HG03095 (cell line): ENCODE data around the gene ZNF274.
"Not testable (repeated sequence)": the region's sequence is repeated elsewhere in the genome, so short reads cannot be mapped to it uniquely, and the experiment has no call there.

Source experiments
- ATAC-seq: cut with Tn5 transposase; IDR thresholded peaks from one replicate; pipeline ENCODE4 v1.9.1; 2021; ENCODE audit warnings: moderate library complexity; ENCODE audit not compliant: unreplicated experiment

Gene ZNF274

DNA sequence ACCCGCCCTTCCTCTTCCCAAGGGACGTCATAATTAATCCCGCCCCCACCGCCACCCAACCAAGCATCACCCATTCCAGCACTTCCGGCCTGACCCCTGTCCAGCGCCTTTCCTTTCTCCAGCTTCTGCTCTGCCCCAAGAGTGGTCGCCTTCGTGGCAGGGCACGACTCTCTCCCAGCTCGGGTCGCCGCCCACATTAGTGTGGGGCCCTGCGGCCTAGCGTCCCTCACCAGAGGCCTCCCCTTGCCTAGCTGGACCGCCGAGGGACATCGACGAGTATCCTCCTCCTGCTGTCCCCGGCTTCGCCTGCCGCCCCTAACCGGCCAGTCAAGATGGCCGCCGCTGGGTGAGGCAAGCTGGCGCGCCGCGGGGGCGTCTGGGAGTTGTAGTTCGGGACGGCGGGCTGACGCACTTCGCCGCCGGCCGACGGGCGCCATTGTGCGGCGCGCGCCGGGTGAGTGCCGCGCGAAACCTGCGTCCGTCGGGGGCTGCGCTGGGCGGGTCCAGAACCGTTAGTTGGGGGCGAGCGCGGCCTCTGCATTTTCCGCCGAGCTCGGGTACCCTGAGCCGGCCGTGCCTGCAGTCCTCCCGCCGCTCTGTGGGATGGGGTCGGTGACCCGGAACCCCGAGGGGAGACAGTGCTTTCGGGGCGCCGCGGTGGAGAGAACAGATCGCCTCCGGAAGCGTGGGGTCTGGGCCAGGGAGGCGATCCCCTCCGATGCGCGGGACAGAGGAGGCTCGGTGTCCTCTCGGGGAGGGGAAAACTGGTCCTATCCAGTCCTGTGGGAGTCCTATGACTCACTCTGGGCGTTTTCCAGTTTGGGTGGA is at the start of gene ZNF274:
ZNF274 (plus strand) TSS at position 73 of the 828 bp plus-strand sequence. CDS start 905 bp downstream, outside the sequence.
- ATAC-seq = peak; percentile 85

DNA sequence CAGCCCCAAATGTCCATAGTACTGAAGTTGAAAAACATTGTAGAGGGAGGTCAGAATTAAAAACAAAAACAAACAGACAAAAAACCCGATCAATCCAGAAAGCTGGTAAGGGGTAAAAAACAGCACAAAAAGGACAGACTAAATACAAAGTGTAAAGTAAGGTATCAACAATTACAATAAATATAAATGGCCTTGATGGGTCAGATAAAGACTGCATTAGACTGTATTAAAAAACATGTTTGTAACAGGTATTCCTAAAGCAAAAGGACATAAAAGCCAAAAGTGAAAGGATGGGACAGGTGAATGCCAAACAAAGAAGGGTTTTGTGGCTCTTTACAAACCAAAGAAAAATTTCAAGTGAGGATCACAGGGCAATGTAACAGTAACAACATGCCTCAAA is 48.6 kb upstream of the ZNF274 start:
- ATAC-seq = no peak

DNA sequence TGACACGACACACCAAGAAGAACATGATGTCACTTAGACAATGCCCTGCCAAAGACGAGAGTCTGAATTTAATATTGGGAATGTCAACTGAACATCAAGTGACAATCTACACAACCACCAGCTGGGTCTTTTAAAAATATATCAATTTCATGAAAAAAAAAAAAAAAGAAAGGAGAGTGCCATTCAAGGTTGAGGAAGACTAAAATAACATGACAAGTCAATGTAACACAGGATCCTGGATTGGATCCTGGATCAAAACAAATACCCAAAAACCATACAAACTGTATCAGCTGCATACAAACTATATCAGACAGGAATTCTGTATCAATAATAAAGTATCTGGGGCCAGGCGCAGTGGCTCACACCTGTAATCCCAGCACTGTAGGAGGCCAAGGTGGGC is 37.0 kb upstream of the ZNF274 start:
- ATAC-seq = no peak

DNA sequence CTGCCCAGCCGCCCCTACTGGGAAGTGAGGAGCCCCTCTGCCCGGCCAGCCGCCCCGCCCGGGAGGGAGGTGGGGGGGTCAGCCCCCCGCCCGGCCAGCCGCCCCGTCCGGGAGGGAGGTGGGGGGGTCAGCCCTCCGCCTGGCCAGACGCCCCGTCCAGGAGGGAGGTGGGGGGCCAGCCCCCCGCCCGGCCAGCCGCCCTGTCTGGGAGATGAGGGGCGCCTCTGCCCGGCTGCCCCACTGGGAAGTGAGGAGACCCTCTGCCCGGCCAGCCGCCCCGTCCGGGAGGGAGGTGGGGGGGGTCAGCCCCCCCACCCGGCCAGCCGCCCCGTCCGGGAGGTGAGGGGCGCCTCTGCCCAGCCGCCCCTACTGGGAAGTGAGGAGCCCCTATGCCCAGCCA is 35.4 kb upstream of the ZNF274 start:
- ATAC-seq = not testable (repeated sequence)

DNA sequence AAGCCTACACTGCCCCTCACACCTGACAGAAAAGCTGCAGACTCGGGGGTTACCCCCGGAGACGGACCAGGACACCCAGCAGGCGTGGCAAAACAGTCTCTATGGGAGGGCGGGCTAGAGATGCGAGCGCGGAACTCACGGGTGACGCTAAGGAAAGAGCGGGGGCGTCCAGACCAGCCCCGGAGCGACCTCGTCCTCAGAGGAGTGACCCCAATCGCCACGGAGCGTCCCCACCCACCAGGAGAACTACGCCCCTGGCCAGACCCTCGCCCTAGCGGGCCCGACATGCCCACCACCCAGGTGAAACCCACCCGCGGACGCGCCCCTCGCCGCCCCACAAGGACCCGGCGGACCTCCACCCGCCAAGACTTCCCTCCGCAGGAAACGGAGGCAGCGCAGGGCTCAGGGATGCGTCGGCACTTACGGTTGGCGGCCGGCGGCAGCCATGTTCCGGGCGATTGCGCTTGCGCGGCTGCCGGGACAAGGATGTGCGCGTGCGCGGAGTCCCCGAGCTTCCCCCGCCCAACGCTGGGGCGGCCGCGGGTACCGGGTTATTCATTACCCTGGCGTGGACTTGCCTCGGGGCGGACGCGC is 32.4 kb upstream of the ZNF274 start, which contains the start of gene ZNF329:
ZNF329 (minus strand) TSS at position 462 of the 594 bp plus-strand sequence. CDS start 21,286 bp downstream, outside the sequence.
- peak; percentile 43 for ATAC-seq

DNA sequence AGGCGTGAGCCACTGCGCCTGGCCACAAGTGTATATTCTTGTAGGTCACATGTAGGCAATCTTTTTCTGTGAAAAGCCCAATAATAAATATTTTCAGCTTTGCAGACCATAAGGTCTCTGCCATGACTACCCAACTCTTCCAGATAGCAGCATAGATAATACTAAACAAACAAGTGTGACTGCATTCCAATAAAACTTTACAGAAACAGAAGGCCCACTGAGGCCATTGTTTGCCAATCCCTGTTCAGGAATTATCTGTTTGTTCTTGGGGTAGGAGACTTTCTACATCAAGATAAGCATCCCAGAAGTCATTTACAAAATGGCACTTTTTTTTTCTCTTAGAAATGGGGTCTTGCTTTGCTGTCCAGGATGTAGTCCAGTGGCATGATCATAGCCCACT is 29.5 kb upstream of the ZNF274 start:
- ATAC-seq = no peak

DNA sequence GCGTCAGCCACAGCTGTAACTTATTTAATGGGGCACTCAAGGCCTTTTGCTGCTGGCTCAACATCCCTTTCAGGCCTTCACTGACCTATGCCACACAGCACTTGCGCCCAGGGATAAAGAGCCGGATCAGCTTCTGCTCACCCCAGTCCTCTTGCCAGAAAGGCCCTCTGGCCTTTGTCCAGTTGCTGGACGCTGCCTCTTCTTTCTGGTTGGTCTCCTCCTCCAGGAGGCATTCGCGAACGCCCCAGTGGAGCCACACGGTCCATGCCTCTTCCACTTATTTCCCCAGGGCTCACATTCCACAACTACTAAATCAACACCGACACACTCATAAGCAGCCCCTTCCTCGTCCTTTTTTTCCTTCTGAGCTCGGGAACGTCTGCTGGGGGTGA is 28.6 kb upstream of the ZNF274 start:
- no peak for ATAC-seq

DNA sequence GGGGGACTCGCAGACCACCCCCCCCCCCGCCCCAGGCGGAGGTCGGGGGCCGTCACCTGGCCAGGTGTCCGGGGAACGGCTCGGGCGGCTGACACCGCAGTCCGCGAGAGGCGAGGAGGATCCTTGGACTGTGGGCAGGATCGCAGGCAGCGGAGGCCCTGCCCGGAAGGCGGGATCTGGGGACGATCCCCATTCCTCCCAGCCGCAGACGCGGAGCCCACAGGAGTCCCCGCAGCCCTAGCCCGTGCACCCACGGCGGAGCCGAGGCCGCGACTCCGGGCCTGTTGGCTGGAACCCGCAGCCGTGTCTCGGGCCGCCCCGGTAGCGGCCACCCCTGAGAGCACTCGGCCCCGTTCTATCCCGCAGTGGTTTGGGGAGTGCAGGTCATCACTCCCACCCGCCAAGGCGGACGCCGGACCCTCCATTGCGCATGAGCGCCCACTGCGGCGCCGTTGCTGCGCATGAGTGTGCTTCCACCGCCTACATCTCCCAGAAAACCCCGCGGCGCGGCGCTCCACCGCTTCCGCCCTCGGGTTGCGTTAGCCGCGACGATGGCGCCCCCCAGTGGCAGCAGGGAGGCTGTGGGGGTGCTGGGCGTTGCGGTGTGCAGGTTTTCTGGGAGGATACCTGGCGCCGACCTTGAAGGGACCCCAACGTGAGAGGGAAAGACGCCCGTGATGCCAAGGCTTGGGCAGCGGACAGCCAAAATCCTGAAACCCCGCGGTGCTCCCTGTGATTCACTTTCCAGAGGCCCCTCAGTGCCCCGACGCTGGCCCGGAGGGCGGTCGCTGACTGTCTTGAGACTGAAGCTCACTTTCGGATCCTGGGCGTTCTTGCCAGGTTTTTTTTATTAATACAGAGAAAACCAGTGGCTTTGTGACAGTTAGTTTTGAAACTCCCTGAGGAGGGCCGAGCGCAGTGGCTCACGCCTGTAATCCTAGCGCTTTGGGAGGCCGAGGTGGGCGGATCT is 27.9 kb upstream of the ZNF274 start:
- ATAC-seq = peak; percentile 60

DNA sequence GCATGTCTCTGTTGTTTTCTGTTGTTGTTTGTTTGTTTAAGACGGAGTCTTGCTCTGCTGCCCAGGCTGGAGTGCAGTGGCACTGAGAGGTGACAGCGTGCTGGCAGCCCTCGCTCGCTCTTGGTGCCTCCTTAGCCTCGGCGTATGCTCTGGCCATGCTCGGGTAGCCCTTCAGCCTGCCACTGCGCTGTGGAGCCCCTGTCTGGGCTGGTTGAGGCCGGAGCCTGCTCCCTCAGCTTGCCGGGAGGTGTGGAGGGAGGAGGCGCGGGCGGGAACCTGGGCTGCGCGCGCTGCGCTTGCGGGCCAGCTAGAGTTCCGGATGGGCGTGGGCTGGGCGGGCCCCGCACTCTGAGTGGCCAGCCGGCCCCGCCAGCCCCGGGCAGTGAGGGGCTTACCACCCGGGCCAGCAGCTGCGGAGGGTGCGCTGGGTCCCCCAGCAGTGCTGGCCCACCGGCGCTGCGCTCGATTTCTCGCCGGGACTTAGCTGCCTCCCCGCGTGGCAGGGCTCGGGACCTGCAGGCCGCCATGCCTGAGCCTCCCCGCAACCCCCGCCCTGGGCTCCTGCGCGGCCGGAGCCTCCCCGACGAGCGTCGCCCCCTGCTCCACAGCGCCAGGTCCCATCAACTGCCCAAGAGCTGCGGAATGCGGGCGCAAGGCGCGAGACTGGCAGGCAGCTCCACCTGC is 25.7 kb upstream of the ZNF274 start:
- ATAC-seq = no peak

DNA sequence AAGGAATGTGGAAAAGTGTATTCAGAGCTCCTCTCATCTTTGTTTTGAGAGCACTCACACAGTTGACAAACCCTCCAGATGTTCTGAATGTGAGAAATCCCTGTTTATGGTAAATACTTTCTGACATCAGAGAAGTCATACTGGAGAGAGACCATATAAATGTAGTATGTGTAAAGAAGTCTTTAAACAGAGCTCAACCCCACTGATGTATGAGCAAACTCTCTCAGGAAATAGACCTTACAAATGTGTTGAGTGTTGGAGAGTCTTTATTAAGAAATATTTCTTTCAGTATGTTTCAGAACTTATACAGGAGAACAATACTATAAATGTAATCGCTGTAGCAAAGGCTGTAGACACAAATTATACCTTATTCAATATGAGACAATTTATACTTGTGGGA is 16.6 kb upstream of the ZNF274 start:
- no peak for ATAC-seq

DNA sequence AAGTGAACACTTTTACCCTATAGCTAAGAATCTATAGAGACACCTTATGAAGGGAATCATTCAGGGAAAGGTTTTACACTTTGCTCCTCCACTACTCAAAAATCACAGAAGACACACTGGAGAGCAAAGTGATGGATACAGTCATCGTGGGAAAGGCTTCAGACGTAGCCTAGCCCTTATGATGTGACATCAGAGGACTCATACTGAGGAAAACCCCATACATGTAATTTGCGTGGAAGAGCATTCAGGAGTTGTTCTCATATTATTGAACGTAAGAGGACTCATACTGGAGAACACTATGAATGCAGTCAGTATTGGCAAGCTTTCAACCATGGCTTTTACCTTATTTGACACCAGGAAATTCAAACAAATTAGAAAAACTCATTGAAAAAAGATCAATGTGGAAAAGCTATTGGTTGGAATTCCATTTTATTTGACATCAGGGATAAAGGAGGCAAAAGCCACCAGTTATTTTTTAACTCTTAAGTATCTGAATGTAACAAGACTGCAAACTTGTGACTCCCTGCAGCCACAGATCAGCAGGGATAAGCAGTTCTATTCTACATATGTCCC is 16.1 kb upstream of the ZNF274 start:
- ATAC-seq = no peak

DNA sequence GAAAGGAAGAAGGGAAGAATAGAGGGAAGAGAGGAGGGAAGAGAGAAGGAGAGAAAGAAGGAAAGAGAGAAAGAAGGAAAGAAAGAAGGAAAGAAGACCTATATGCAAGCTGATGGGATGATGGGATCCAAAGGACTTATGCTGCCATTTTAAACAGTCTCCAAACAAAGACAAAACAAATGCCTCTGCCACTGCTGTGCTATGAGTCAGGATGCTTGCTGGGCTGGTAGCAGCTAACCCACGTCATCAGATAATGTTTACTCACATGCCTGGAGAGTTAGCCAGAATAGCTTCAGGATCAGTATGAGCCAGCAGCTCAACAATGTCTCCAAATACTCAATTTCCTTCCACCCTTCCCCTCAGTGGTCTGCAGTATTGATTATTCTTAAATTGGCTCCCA is 12.0 kb upstream of the ZNF274 start:
- no peak for ATAC-seq

DNA sequence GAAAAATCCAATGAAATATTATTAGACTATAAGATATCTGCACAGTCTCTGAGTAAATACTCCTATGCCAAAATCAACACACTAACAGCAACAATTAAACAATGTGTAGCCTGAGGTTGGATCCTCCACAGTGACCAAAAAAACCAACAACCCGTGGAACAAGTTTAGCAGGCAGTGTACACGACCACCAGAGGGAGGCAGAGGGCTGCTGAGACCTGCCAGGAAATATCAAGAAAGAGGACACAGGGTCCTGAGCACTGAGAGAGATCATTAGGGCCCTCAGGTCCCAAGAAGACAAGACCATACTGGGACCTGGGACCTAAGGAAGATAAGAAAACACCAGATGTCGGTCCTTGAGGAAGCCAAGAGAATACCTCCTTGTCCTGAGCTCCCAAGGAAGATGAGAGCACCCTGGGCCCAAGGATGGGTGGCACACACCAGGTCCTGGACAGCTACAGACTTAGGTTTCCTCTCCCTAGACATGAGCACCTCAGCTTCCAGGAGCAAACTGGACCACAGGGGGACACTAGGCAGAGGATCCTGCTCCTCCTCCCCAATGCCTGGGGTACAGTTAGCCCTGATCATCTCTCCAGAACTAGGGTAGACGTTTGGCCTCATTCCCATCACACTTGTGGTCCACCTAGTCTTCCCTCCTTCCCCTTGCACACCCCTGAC is 822 bp upstream of the ZNF274 start:
- ATAC-seq = no peak

DNA sequence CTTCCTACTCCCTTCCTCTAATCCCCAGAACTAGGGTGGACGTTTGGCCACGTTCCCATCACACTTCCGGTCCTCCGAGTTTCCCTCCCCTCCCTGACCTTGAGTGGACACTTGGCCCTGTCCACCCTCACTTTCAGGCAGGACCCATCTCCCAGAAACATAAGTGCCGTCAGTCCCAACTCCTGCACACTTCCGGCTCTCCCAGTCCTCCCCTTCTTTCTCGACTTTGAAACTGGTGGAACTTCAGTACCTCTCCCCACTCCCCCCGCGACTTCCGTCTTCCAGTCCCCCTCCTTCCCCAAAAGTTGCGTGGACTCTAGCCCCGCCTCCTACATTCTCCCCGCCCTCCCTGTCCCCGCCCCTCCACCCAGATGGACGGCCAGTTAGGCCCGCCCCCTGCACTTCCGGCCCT is 278 bp upstream of the ZNF274 start:
- no peak for ATAC-seq

DNA sequence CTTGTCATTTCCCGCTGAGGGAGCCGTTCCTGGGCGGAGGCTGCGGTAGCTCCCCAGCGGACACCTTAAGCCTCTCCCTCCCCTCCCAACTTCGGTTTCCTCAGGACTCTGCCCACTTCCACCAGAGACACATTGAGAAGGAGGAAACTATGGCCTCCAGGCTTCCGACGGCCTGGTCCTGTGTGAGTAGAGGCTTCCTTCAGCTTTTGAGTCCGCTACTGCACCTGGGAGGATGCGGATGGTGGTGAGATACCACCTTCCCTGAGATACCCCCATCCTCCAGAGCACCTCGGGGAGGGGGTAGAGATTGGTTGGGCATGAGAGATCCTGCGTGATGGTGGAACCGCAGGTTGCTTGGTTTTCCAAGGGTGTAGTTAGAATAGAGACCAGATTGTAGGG is 955 bp downstream of the ZNF274 start:
- no peak for ATAC-seq

DNA sequence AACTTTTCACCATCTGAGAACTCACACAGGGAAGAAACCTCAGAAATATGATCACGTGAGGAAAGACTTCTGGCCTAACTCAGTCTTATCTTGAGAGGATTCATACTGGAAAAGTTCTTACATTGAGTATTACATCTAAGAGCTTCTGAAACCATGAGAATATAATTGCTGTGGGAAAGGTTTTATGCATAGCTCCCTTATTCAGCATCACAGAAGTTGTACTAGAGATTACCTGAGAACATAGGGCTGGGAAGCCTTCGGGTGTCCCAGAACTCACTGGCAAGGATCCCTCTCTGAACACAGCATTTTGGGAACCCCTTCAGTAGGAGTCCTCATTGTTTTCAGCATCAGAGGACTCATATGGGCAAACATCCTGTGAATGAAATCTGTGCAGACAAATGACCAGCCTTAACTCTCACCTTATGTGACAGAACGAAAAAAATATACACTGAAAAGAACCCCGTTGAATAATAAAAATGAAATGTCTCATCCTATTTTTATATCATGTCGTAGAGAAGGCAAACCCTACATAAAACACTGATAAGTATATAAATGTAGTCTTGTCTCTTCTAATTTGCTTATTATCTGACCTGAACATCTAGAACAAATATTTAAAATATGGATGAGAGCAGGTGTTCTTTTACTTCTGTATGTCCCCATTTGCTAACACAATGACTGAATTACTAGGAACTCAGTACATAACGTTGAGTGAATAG is 14.2 kb downstream of the ZNF274 start:
- no peak for ATAC-seq

DNA sequence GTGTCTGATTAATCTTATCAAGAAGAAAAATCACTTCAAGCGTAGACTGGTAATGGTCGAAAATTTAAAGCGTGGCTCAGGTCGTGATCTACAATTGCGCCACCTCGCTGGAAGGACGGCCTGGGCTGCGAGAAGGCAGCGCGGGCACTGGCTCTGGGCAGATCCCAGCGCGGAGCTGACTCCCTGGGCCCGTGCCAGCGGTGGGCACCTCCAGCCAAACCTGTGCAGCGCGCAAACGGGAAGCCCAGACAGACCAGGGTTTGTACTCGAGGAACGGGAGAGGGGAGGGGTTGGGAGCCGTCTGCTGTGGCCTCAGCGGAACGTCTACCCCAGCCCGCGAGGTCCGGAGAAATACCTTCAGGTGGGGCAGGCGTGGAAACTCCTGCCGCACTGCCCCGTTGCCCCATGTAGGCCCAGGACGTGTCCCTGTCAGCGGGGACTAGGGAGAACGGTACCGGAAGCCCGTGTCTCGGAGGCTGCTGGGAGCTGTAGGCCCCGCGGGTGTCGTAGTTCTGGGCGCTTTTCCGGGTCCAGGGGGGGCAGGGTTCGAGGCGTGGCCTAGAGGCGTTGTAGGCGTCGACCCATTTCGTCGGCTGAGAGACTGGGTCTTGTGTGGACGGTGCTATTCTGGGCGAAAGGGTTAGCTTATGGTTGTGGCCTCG is 21.1 kb downstream of the ZNF274 start:
- ATAC-seq = no peak

DNA sequence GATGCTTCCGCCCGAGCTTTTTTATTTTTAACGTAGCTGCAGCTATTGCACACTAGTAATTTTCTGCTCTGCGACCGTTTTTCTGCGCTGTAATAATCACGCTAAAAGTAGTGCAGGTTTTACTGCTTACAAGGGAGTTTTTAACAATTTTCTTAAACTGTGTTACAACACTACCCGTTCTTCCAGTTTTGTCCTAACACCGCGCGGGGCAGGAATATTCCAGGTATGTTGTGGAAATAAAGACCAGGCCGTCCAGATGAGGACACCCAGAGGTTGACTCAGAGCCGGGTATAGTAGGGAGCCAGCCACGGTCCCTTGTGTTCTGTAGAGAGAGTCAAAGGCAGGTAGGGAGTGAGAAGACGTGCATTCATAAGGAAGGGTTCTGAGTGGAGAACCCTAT is 21.7 kb downstream of the ZNF274 start:
- ATAC-seq = no peak

DNA sequence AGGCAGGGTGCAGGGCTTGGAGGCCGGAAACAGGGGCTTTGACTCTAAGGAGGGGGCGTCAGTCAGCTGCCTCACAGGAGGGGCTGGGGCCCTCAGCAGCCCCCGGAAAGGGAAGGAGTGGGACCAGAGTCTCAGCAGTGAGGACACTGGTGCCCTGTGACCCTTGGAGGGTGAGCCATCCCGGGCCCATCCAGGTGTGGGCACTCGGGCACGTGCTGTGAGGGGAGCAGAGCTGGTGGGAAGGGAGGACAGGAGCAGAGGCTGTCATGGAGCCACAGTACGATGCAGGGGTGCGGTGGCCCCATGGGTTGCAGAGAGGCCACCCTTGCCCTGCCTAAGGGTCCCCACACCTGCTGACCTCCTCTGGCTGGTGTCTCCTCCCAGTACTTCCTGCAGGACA is 26.7 kb downstream of the ZNF274 start:
- no peak for ATAC-seq
